HL-60 (cell line): ENCODE data around the gene ALDH1L1.

Experiments
- CTCF ChIP-seq: IDR thresholded peaks from one replicate; pipeline ENCODE4 v1.5.1; 2011; ENCODE audit warnings: low read length, control low read depth, inconsistent platforms; ENCODE audit not compliant: insufficient read depth
- GABPA ChIP-seq: IDR thresholded peaks from 2 replicates; pipeline ENCODE4 v1.6.1; 2012; ENCODE audit warnings: low read depth
- POLR2AphosphoS5 ChIP-seq: IDR thresholded peaks from 2 replicates; pipeline ENCODE4 v1.6.1; 2012; ENCODE audit warnings: low read depth
- SPI1 ChIP-seq: IDR thresholded peaks from 2 replicates; pipeline ENCODE4 v1.6.1; 2012; ENCODE audit warnings: low read depth, mild to moderate bottlenecking, borderline replicate concordance
- TF ChIP-seq, protein P1 (sequence below): IDR thresholded peaks from 2 replicates; pipeline ENCODE4 v1.6.1; 2012; ENCODE audit warnings: low read depth; ENCODE audit not compliant: insufficient replicate concordance

DNA sequence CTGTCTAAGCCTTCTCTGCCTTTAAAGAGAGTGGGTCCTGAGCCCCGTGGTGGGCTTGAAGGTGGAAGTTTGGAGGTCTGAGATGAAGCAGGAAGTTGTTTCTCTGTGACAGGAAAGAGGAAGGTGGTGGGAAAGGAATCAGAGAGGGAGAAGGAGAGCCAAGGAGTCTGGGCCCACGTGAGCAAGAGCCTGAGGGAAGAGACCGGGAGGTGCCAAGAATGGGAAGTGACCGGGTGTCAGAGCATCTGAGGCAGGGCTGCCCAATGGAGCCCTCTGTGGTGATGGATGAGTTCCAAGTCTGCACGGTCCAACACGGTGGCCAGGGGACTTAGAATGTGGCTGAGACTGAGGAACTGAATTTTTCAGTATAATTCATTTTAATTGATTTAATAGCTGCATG, 24.6 kb downstream of the ALDH1L1 start:
- no peak for TF ChIP-seq CTCF
- TF ChIP-seq, protein P1, sequence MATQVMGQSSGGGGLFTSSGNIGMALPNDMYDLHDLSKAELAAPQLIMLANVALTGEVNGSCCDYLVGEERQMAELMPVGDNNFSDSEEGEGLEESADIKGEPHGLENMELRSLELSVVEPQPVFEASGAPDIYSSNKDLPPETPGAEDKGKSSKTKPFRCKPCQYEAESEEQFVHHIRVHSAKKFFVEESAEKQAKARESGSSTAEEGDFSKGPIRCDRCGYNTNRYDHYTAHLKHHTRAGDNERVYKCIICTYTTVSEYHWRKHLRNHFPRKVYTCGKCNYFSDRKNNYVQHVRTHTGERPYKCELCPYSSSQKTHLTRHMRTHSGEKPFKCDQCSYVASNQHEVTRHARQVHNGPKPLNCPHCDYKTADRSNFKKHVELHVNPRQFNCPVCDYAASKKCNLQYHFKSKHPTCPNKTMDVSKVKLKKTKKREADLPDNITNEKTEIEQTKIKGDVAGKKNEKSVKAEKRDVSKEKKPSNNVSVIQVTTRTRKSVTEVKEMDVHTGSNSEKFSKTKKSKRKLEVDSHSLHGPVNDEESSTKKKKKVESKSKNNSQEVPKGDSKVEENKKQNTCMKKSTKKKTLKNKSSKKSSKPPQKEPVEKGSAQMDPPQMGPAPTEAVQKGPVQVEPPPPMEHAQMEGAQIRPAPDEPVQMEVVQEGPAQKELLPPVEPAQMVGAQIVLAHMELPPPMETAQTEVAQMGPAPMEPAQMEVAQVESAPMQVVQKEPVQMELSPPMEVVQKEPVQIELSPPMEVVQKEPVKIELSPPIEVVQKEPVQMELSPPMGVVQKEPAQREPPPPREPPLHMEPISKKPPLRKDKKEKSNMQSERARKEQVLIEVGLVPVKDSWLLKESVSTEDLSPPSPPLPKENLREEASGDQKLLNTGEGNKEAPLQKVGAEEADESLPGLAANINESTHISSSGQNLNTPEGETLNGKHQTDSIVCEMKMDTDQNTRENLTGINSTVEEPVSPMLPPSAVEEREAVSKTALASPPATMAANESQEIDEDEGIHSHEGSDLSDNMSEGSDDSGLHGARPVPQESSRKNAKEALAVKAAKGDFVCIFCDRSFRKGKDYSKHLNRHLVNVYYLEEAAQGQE: no peak
- no peak for TF ChIP-seq POLR2AphosphoS5
- no peak for TF ChIP-seq SPI1
- TF ChIP-seq GABPA: no peak
